IPS DF 6.9 (cell line): ENCODE measurements around the gene CDH4.

Source experiments
- DNase-seq: peaks from one replicate; pipeline ENCODE4 v3.0.0-alpha.2; 2013; ENCODE audit warnings: low read depth, low spot score
- H3K27ac ChIP-seq: one replicate; pipeline ENCODE4 v1.5.1; 2013; ENCODE audit warnings: low read length, control low read depth
- H3K27me3 ChIP-seq: 2 replicates; pipeline ENCODE4 v1.6.1; 2013; ENCODE audit warnings: mild to moderate bottlenecking, low read length; ENCODE audit not compliant: control insufficient read depth, insufficient read depth
- H3K36me3 ChIP-seq: 2 replicates; pipeline ENCODE4 v1.6.1; 2013; ENCODE audit warnings: low read length; ENCODE audit not compliant: control insufficient read depth, insufficient read depth
- H3K4me1 ChIP-seq: 2 replicates; pipeline ENCODE4 v1.6.1; 2013; ENCODE audit warnings: low read length; ENCODE audit not compliant: control insufficient read depth, insufficient read depth
- H3K4me3 ChIP-seq: 2 replicates; pipeline ENCODE4 v1.5.1; 2013; ENCODE audit warnings: mild to moderate bottlenecking, low read length
- H3K9me3 ChIP-seq: 2 replicates; pipeline ENCODE4 v1.6.1; 2013; ENCODE audit warnings: low read length, inconsistent platforms; ENCODE audit not compliant: control insufficient read depth, insufficient read depth
- WGBS: extraction: QIAGEN DNeasy Blood & Tissue Kit; methylation state at CpG from one replicate; pipeline ENCODE4 v1.1.7; 2013; ENCODE audit warnings: mixed read lengths, missing lambda C conversion rate; ENCODE audit not compliant: insufficient read length, insufficient coverage; 5-methylcytosine and 5-hydroxymethylcytosine counted together

Gene CDH4

GRCh38 chr20:61604549-61604948, 352.5 kb downstream of the CDH4 start:
- Histone ChIP-seq H3K9me3 (no peaks in the 10 kb centered on the region; the same call in 1 of the 2 replicates), H3K27me3 (no peaks in the 10 kb centered on the region), H3K36me3 (no peaks in the 10 kb centered on the region), H3K4me1 (no peaks in the 10 kb centered on the region), H3K27ac (no peak overlapping the region), H3K4me3 (no peak overlapping the region)
- no peak for DNase-seq
- no CpG with 5 or more reads among the region's 7 CpGs for WGBS

- H3K36me3 ChIP-seq: no peaks in the 10 kb centered on the region
- no peaks in the 10 kb centered on the region for H3K4me1 ChIP-seq
- no peaks in the 10 kb centered on the region for H3K27me3 ChIP-seq
- no peak overlapping the region for H3K27ac ChIP-seq
- no peak for DNase-seq
- H3K9me3 ChIP-seq: no peaks in the 10 kb centered on the region; the same call in 1 of the 2 replicates
- no peak overlapping the region for H3K4me3 ChIP-seq
These were observed 353.2 kb downstream of the CDH4 start for GRCh38 chr20:61605283-61605682.

- H3K27me3 ChIP-seq: no peaks in the 10 kb centered on the region
- WGBS: no CpG with 5 or more reads among the region's 12 CpGs
- H3K4me3 ChIP-seq: no peak overlapping the region
These were observed 353.9 kb downstream of the CDH4 start for GRCh38 chr20:61605862-61606557.

GRCh38 chr20:61608275-61609085, 356.4 kb downstream of the CDH4 start:
- Histone ChIP-seq H3K4me1 (no peaks in the 10 kb centered on the region), H3K9me3 (no peaks in the 10 kb centered on the region; the same call in 1 of the 2 replicates), H3K27me3 (no peaks in the 10 kb centered on the region), H3K36me3 (no peaks in the 10 kb centered on the region), H3K27ac (no peak overlapping the region), H3K4me3 (no peak overlapping the region)
- peak; percentile 43 for DNase-seq
- WGBS: no CpG with 5 or more reads among the region's 21 CpGs

More at GRCh38 chr20:61605862-61606557, 353.9 kb downstream of the CDH4 start:
- DNase-seq: no peak
- Histone ChIP-seq H3K9me3 (no peaks in the 10 kb centered on the region; the same call in 1 of the 2 replicates), H3K27ac (no peak overlapping the region), H3K36me3 (no peaks in the 10 kb centered on the region), H3K4me1 (no peaks in the 10 kb centered on the region)

GRCh38 chr20:61609461-61609860, 357.4 kb downstream of the CDH4 start:
- no peak overlapping the region for H3K4me3 ChIP-seq
- no peak for DNase-seq
- H3K27me3 ChIP-seq: no peaks in the 10 kb centered on the region
- H3K9me3 ChIP-seq: no peaks in the 10 kb centered on the region
- H3K36me3 ChIP-seq: no peaks in the 10 kb centered on the region
- H3K4me1 ChIP-seq: no peaks in the 10 kb centered on the region
- no CpG with 5 or more reads among the region's 9 CpGs for WGBS
- H3K27ac ChIP-seq: no peak overlapping the region

DNA sequence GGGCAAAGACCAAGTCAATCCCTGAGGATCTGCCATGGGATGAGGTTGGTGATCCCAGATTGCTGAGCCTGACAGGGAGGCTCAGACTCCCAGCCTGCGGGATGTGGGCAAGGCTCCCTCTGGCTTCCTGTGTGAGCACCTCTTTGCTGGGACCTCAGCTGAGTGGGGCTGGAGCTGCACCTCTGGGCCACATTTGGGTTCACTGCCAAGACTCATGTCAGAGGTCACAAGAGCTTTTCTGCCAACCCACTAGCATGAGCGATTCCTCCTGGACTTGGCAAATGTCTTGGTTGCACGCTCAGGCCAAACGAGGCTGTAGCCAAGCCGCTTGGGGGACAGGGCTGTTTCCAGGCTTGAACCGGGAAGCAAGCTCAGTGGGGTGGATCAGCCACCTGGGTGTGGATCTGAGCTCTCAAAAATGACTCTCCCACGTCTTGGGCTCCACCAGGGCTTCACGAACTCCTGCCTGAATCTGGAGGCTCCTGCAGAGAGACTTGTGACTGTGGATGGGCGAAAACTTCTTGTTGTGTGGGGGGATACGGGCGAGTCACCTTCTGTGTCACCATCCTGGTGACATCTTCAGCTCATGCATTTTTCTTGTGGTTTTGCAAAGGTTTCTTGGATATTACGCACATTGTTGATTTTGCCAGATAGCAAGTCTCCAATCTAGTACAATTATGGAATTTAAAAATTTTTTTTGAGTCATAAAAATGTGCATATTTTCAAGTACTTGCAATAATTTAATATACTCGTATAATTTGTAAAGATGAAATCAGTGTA, 359.5 kb downstream of the CDH4 start:
- Histone ChIP-seq H3K36me3 (no peaks in the 10 kb centered on the region), H3K27me3 (no peaks in the 10 kb centered on the region), H3K27ac (no peak overlapping the region), H3K4me3 (no peak overlapping the region), H3K4me1 (no peaks in the 10 kb centered on the region), H3K9me3 (no peaks in the 10 kb centered on the region)
- DNase-seq: no peak
- WGBS: no CpG with 5 or more reads among the region's 13 CpGs

- no CpG with 5 or more reads among the region's 13 CpGs for WGBS
- DNase-seq: no peak
- H3K9me3 ChIP-seq: no peaks in the 10 kb centered on the region
- H3K4me1 ChIP-seq: no peaks in the 10 kb centered on the region
- no peak overlapping the region for H3K27ac ChIP-seq
- no peaks in the 10 kb centered on the region; the same call in 1 of the 2 replicates for H3K36me3 ChIP-seq
- no peaks in the 10 kb centered on the region for H3K27me3 ChIP-seq
- H3K4me3 ChIP-seq: no peak overlapping the region
These were observed 362.1 kb downstream of the CDH4 start for GRCh38 chr20:61613917-61614705.

- H3K27me3 ChIP-seq: no peaks in the 10 kb centered on the region
- no peak for DNase-seq
- H3K4me1 ChIP-seq: no peaks in the 10 kb centered on the region
- no peak overlapping the region for H3K4me3 ChIP-seq
- no CpG with 5 or more reads among the region's 2 CpGs for WGBS
- H3K27ac ChIP-seq: no peak overlapping the region
- no peaks in the 10 kb centered on the region; the same call in 1 of the 2 replicates for H3K36me3 ChIP-seq
- no peaks in the 10 kb centered on the region for H3K9me3 ChIP-seq
These were observed 362.6 kb downstream of the CDH4 start for GRCh38 chr20:61614706-61615100.

DNA sequence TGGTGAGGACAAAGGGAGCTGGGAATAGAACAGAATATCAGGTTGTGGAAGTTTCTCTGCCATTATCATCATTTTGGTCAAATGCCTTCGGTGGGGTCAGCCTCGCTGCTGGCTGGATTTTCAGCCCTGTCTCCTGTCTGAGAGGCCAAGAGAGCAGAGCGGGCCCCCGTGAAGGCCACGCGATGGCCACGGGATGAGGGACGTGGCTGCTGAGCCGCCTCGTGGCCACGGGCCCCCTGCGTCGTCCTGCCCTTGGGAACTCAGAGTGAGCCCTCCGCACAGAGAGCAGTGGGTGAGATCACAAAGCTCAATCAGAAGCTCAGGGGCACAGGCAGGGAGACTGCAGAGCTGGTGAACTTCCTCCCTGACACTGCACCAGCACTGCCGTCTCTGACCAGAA, 363.7 kb downstream of the CDH4 start:
- no peaks in the 10 kb centered on the region; the same call in 1 of the 2 replicates for H3K36me3 ChIP-seq
- H3K27me3 ChIP-seq: 0 out of 2 replicates have a peak, but pooled peaks cover 2% of the 10 kb centered on the region
- DNase-seq: no peak
- H3K27ac ChIP-seq: no peak overlapping the region
- H3K9me3 ChIP-seq: no peaks in the 10 kb centered on the region
- no peak overlapping the region for H3K4me3 ChIP-seq
- WGBS: no CpG with 5 or more reads among the region's 15 CpGs
- H3K4me1 ChIP-seq: no peaks in the 10 kb centered on the region
